Pancreas (tissue), 10 donors: ENCODE measurements around the gene KAT2A. TPM values are rescaled to one million over a fixed set of nuclear protein-coding genes. Genes with fewer than 3 reads are reported as not detected.
A peak's percentile ranks its signal among the peaks of the same experiment; 100 is the strongest.

Experiments used
- ATAC-seq, 4 donors: fragments of 200-7000 bp; cut with Tn5 transposase; one replicate each; pipeline versions ENCODE4 v1.8.0 to v1.9.1; 2020; ENCODE audit warnings: mild to moderate bottlenecking in 4 of 4, moderate library complexity in 4 of 4
- DNase-seq, 6 donors: peaks; one replicate each; pipeline ENCODE4 v3.0.0-alpha.2; 2020
- FAIRE-seq: peaks from 2 replicates; lab custom pipeline; 2012; peaks lifted over from hg19 to GRCh38; lab: Jason Lieb, UNC
- H3K27ac ChIP-seq, 4 donors: fragments of 200-600 bp; sonication (generic); 1 replicate in 3 of 4; 2 replicates in 1 of 4; pipeline versions ENCODE4 v1.5.0 to v1.8.0; 2020
- H3K27me3 ChIP-seq, 4 donors: fragments of 200-600 bp; one replicate each; pipeline ENCODE4 v1.8.0; 2021
- H3K36me3 ChIP-seq, 3 donors: fragments of 200-600 bp; sonication (generic) in 1 of 3; one replicate each; pipeline versions ENCODE4 v1.5.0 to v1.8.0; 2020 to 2021
- H3K4me1 ChIP-seq, 3 donors: fragments of 200-600 bp; one replicate each; pipeline ENCODE4 v1.8.0; 2021
- H3K4me3 ChIP-seq, 4 donors: fragments of 200-600 bp; sonication (generic) in 2 of 4; one replicate each; pipeline versions ENCODE4 v1.5.0 to v1.8.0; 2020 to 2021
- H3K9me3 ChIP-seq, 4 donors: fragments of 200-600 bp; one replicate each; pipeline ENCODE4 v1.8.0; 2021
- CTCF ChIP-seq, 4 donors: fragments of 200-600 bp; sonication (generic) in 3 of 4; IDR thresholded peaks; one replicate each; pipeline versions ENCODE4 v1.5.0 to v1.8.0; 2021; ENCODE audit warnings: antibody characterized with exemption in 4 of 4
- WGBS, 2 donors: extraction: QIAGEN DNeasy Blood & Tissue Kit; methylation state at CpG; one replicate each; pipeline ENCODE4 v1.1.7; 2013; 5-methylcytosine and 5-hydroxymethylcytosine counted together
- intact Hi-C, 3 donors: fragments of 100-400 bp; cut with DNase I; formaldehyde crosslinking; loops; one replicate each; pipeline versions ENCODE4 v1.11.1 to v1.14.2; 2022
- polyA plus RNA-seq, 2 donors: library from polyadenylated mRNA; stranded (reverse); fragments of 200-250 nt; gene quantifications; one replicate each; pipeline ENCODE4 v1.2.3, GENCODE V29; 2013
- total RNA-seq, 6 donors: library from RNA; stranded (reverse); fragmentation: NEBNext Ultra II Directional in 4 of 6; extraction: Animal tissue kit (Norgen Biotek cat#: 25700) in 4 of 6; gene quantifications; one replicate each; pipeline versions ENCODE4 v1.2.1 to v1.2.4, GENCODE V29; 2021 to 2023
- donor health status: healthy with polysubstance abuse.
- donor health status: DM: no; HTN: no; CAD: no; lungs with moderate emphysema.
- donor health status: DM: no; HTN: no; CAD: no.
- donor health status: control.
- donor health status: control.
- donor health status: Bipolar disorder and iron deficiency.
- donor health status: DM: yes; HTN: yes; CAD: no.
- donor health status: DM: no; HTN: no; CAD: no.
- donor health status: DM: no; HTN: no; CAD: no.
- donor health status: DM: yes; HTN: yes; CAD: no.

The KAT2A gene
- total and polyA plus RNA-seq, 8 donors = 17.5 to 158 (median 25.2) TPM

GRCh38 chr17:42116705-42117396, 4.3 kb downstream of the KAT2A start:
- ATAC-seq (peak; percentile 41 to 64 (median 60)), DNase-seq (peak; percentile 77 to 91 (median 84)), FAIRE-seq (no peak)
- Histone ChIP-seq H3K27me3 (no peaks in the 10 kb centered on the region), H3K9me3 (no peaks in the 10 kb centered on the region), H3K36me3 (peaks cover 0 to 4% (median 0%) of the 10 kb centered on the region in 3 donors), H3K4me3 (no peak overlapping the region), H3K4me1 (peaks cover 12 to 23% (median 17%) of the 10 kb centered on the region in 3 donors), H3K27ac (no peak overlapping the region)
- peak; percentile 49 to 81 (median 65) for TF ChIP-seq CTCF (IDR thresholded peaks at IDR 0.05)
- intact Hi-C loops = loop anchor here in 2 of 3 donors (5.0 to 10.0 kb wide), 3 partner anchors 92 to 152 kb away; partner anchors contain the start of genes NKIRAS2 (in 2 of the 2) and CNP (in 1 of the 2)
- 24 to 26% methylated on average over 18 of the region's 18 CpGs for WGBS, 2 donors

- peaks cover 6 to 21% (median 15%) of the 10 kb centered on the region in 3 donors for H3K4me1 ChIP-seq
- DNase-seq (no peak), FAIRE-seq (no peak), ATAC-seq (no peak)
- H3K27me3 ChIP-seq = no peaks in the 10 kb centered on the region
- peaks cover 0 to 4% (median 0%) of the 10 kb centered on the region in 3 donors for H3K36me3 ChIP-seq
- intact Hi-C loops = loop anchor here in 2 of 3 donors (5.0 to 10.0 kb wide), 3 partner anchors 89 to 152 kb away; partner anchors contain the start of genes CNP (in 1 of the 2) and NKIRAS2 (in 1 of the 2)
- no peaks in the 10 kb centered on the region for H3K9me3 ChIP-seq
- no peak for TF ChIP-seq CTCF (IDR thresholded peaks at IDR 0.05)
- WGBS, 2 donors = 91 to 94% methylated on average over 9 of the region's 9 CpGs
- no peak overlapping the region for H3K27ac ChIP-seq
- H3K4me3 ChIP-seq = no peak overlapping the region
These were observed 7.0 kb downstream of the KAT2A start for GRCh38 chr17:42114118-42114517.

GRCh38 chr17:42113293-42114069, 7.7 kb downstream of the KAT2A start:
- Histone ChIP-seq H3K27me3 (no peaks in the 10 kb centered on the region), H3K27ac (peak overlapping the region; percentile 63 to 85 (median 76)), H3K36me3 (peaks cover 0 to 4% (median 0%) of the 10 kb centered on the region in 3 donors), H3K4me3 (peak overlapping the region in 1 of 4 donors; percentile 44), H3K4me1 (peaks cover 6 to 21% (median 15%) of the 10 kb centered on the region in 3 donors), H3K9me3 (no peaks in the 10 kb centered on the region)
- DNase-seq (peak in 2 of 6 donors; percentile 45 to 67), ATAC-seq (no peak), FAIRE-seq (no peak)
- TF ChIP-seq CTCF (IDR thresholded peaks at IDR 0.05) = no peak
- intact Hi-C loops = loop anchor here in 2 of 3 donors (5.0 to 10.0 kb wide), 3 partner anchors 89 to 151 kb away; partner anchors contain the start of genes CNP (in 1 of the 2) and NKIRAS2 (in 1 of the 2)
- 83 to 87% methylated on average over 28 of the region's 28 CpGs for WGBS, 2 donors

GRCh38 chr17:42112552-42113176, 8.5 kb downstream of the KAT2A start, which contains the start of gene DHX58:
DHX58 (minus strand) TSS chr17:42112714; CDS start chr17:42111892, 822 bp downstream.
- ATAC-seq = peak; percentile 81 to 91 (median 89)
- H3K9me3 ChIP-seq = no peaks in the 10 kb centered on the region
- no peak for FAIRE-seq
- peaks cover 0 to 4% (median 0%) of the 10 kb centered on the region in 3 donors for H3K36me3 ChIP-seq
- H3K27me3 ChIP-seq = no peaks in the 10 kb centered on the region
- WGBS, 2 donors = 2 to 6% methylated on average over 10 of the region's 10 CpGs
- H3K4me1 ChIP-seq = peaks cover 6 to 21% (median 15%) of the 10 kb centered on the region in 3 donors
- intact Hi-C loops = loop anchor here in 2 of 3 donors (5.0 to 10.0 kb wide), 3 partner anchors 88 to 150 kb away; partner anchors contain the start of genes CNP (in 1 of the 2) and NKIRAS2 (in 1 of the 2)
- peak within 1 kb of the TSS; percentile 21 to 56 (median 40) for H3K4me3 ChIP-seq
- peak within 1 kb of the TSS; percentile 63 to 85 (median 76) for H3K27ac ChIP-seq
- no peak for TF ChIP-seq CTCF (IDR thresholded peaks at IDR 0.05)
- DNase-seq = peak in 4 of 6 donors; percentile 76 to 78 (median 76)
